Effector memory CD8-positive, alpha-beta T cell (primary cell): Measurements from ENCODE around the gene CD81.
"Not testable (repeated sequence)": the region's sequence is repeated elsewhere in the genome, so short reads cannot be mapped to it uniquely, and the experiment has no call there.

Experiments
- ATAC-seq: fragments of 150-1000 bp; cut with Tn5 transposase; replicated peaks from 2 replicates; pipeline ENCODE4 v1.10.0; 2021; ENCODE audit warnings: mild to moderate bottlenecking, moderate library complexity
- DNase-seq, 3 experiments: peaks; one replicate each; pipeline ENCODE4 v3.0.0; 2021
- H3K27ac Mint-ChIP-seq, 2 donors: one replicate each; pipeline ENCODE4 v1.8.0; 2022; ENCODE audit warnings: mild to moderate bottlenecking in 2 of 2, mixed read lengths in 2 of 2, moderate library complexity in 2 of 2
- H3K27me3 Mint-ChIP-seq, 2 donors: one replicate each; pipeline ENCODE4 v1.8.0; 2022; ENCODE audit warnings: mixed read lengths in 2 of 2
- H3K36me3 Mint-ChIP-seq: one replicate; pipeline ENCODE4 v1.8.0; 2022; ENCODE audit warnings: mild to moderate bottlenecking, moderate library complexity, mixed read lengths; ENCODE audit not compliant: insufficient read depth
- H3K4me1 Mint-ChIP-seq, 2 donors: one replicate each; pipeline ENCODE4 v1.8.0; 2022; ENCODE audit warnings: low read depth in 2 of 2, mixed read lengths in 2 of 2
- H3K4me3 Mint-ChIP-seq, 2 donors: one replicate each; pipeline ENCODE4 v1.8.0; 2022; ENCODE audit warnings: mild to moderate bottlenecking in 2 of 2, mixed read lengths in 2 of 2, moderate library complexity in 2 of 2
- H3K9me3 Mint-ChIP-seq, 2 donors: one replicate each; pipeline ENCODE4 v1.8.0; 2022; ENCODE audit warnings: mixed read lengths in 2 of 2

CD81 gene

GRCh38 chr11:2345050-2345449 lies 32.1 kb upstream of the CD81 start:
- Mint-ChIP-seq H3K27ac (no peak overlapping the region), H3K4me1 (no peaks in the 10 kb centered on the region), H3K9me3 (no peaks in the 10 kb centered on the region), H3K36me3 (peaks cover 4% of the 10 kb centered on the region), H3K27me3 (no peaks in the 10 kb centered on the region), H3K4me3 (no peak overlapping the region)
- DNase-seq = no peak
- ATAC-seq = no peak

GRCh38 chr11:2346014-2346413 lies 31.1 kb upstream of the CD81 start:
- no peak for DNase-seq
- H3K4me3 Mint-ChIP-seq = no peak overlapping the region
- peaks cover 4% of the 10 kb centered on the region for H3K36me3 Mint-ChIP-seq
- H3K27me3 Mint-ChIP-seq = no peaks in the 10 kb centered on the region
- H3K9me3 Mint-ChIP-seq = no peaks in the 10 kb centered on the region
- H3K4me1 Mint-ChIP-seq = no peaks in the 10 kb centered on the region
- no peak overlapping the region for H3K27ac Mint-ChIP-seq
- ATAC-seq = no peak

- DNase-seq (no peak), ATAC-seq (no peak)
- no peaks in the 10 kb centered on the region for H3K27me3 Mint-ChIP-seq
- no peaks in the 10 kb centered on the region for H3K4me1 Mint-ChIP-seq
- H3K9me3 Mint-ChIP-seq = no peaks in the 10 kb centered on the region
- H3K36me3 Mint-ChIP-seq = peaks cover 4% of the 10 kb centered on the region
- no peak overlapping the region for H3K27ac Mint-ChIP-seq
- H3K4me3 Mint-ChIP-seq = no peak overlapping the region
These were observed 30.4 kb upstream of the CD81 start for GRCh38 chr11:2346586-2347307.

GRCh38 chr11:2347308-2347830 lies 29.7 kb upstream of the CD81 start:
- Mint-ChIP-seq H3K4me3 (no peak overlapping the region), H3K27me3 (no peaks in the 10 kb centered on the region), H3K36me3 (peaks cover 4% of the 10 kb centered on the region), H3K9me3 (no peaks in the 10 kb centered on the region), H3K4me1 (no peaks in the 10 kb centered on the region), H3K27ac (no peak overlapping the region)
- DNase-seq (no peak), ATAC-seq (no peak)

GRCh38 chr11:2348986-2349385 lies 28.1 kb upstream of the CD81 start:
- H3K4me1 Mint-ChIP-seq = no peaks in the 10 kb centered on the region
- no peaks in the 10 kb centered on the region for H3K27me3 Mint-ChIP-seq
- no peak overlapping the region for H3K4me3 Mint-ChIP-seq
- H3K9me3 Mint-ChIP-seq = no peaks in the 10 kb centered on the region
- ATAC-seq (no peak), DNase-seq (no peak)
- H3K36me3 Mint-ChIP-seq = peaks cover 4% of the 10 kb centered on the region
- no peak overlapping the region for H3K27ac Mint-ChIP-seq

GRCh38 chr11:2351701-2352100 lies 25.4 kb upstream of the CD81 start:
- Mint-ChIP-seq H3K27ac (no peak overlapping the region), H3K9me3 (no peaks in the 10 kb centered on the region), H3K36me3 (peaks cover 4% of the 10 kb centered on the region), H3K4me1 (no peaks in the 10 kb centered on the region), H3K27me3 (peaks cover 0 to 8% of the 10 kb centered on the region in 2 donors), H3K4me3 (no peak overlapping the region)
- DNase-seq (no peak), ATAC-seq (no peak)

GRCh38 chr11:2352420-2352819 lies 24.7 kb upstream of the CD81 start:
- peaks cover 4% of the 10 kb centered on the region for H3K36me3 Mint-ChIP-seq
- ATAC-seq (no peak), DNase-seq (no peak)
- H3K27ac Mint-ChIP-seq = no peak overlapping the region
- no peaks in the 10 kb centered on the region for H3K4me1 Mint-ChIP-seq
- no peak overlapping the region for H3K4me3 Mint-ChIP-seq
- peaks cover 0 to 8% of the 10 kb centered on the region in 2 donors for H3K27me3 Mint-ChIP-seq
- H3K9me3 Mint-ChIP-seq = no peaks in the 10 kb centered on the region

- no peak for DNase-seq
- Mint-ChIP-seq H3K27ac (no peak overlapping the region), H3K36me3 (no peaks in the 10 kb centered on the region), H3K27me3 (peaks cover 0 to 8% of the 10 kb centered on the region in 2 donors), H3K4me3 (no peak overlapping the region), H3K9me3 (no peaks in the 10 kb centered on the region), H3K4me1 (no peaks in the 10 kb centered on the region)
- no peak for ATAC-seq
These were observed 22.0 kb upstream of the CD81 start for GRCh38 chr11:2355000-2355644.

- H3K36me3 Mint-ChIP-seq = no peaks in the 10 kb centered on the region
- H3K27me3 Mint-ChIP-seq = peaks cover 0 to 8% of the 10 kb centered on the region in 2 donors
- no peak overlapping the region for H3K27ac Mint-ChIP-seq
- H3K4me1 Mint-ChIP-seq = peaks cover 0 to 2% of the 10 kb centered on the region in 2 donors
- ATAC-seq = no peak
- H3K4me3 Mint-ChIP-seq = no peak overlapping the region
- no peaks in the 10 kb centered on the region for H3K9me3 Mint-ChIP-seq
- DNase-seq = no peak
These were observed 19.9 kb upstream of the CD81 start for GRCh38 chr11:2357246-2357645.

- not testable (repeated sequence) for H3K36me3 Mint-ChIP-seq, H3K4me3 Mint-ChIP-seq, H3K27ac Mint-ChIP-seq, H3K9me3 Mint-ChIP-seq, H3K4me1 Mint-ChIP-seq, ATAC-seq, H3K27me3 Mint-ChIP-seq, DNase-seq
These were observed 19.5 kb upstream of the CD81 start for GRCh38 chr11:2357651-2358050.

- Mint-ChIP-seq H3K9me3 (no peaks in the 10 kb centered on the region), H3K27ac (no peak overlapping the region), H3K27me3 (peaks cover 0 to 8% of the 10 kb centered on the region in 2 donors), H3K4me1 (peaks cover 1 to 4% of the 10 kb centered on the region in 2 donors), H3K4me3 (no peak overlapping the region), H3K36me3 (no peaks in the 10 kb centered on the region)
- DNase-seq = no peak
- ATAC-seq = no peak
These were observed 18.2 kb upstream of the CD81 start for GRCh38 chr11:2358754-2359442.

GRCh38 chr11:2359557-2359956 lies 17.6 kb upstream of the CD81 start:
- H3K27ac Mint-ChIP-seq = no peak overlapping the region

GRCh38 chr11:2360081-2360642 lies 16.9 kb upstream of the CD81 start:
- Mint-ChIP-seq H3K9me3 (no peaks in the 10 kb centered on the region), H3K4me3 (no peak overlapping the region), H3K4me1 (peaks cover 1 to 4% of the 10 kb centered on the region in 2 donors), H3K27ac (no peak overlapping the region), H3K27me3 (peaks cover 0 to 8% of the 10 kb centered on the region in 2 donors), H3K36me3 (no peaks in the 10 kb centered on the region)
- DNase-seq (no peak), ATAC-seq (no peak)

More at GRCh38 chr11:2359557-2359956, 17.6 kb upstream of the CD81 start:
- no peak for ATAC-seq
- H3K9me3 Mint-ChIP-seq = no peaks in the 10 kb centered on the region
- no peak overlapping the region for H3K4me3 Mint-ChIP-seq
- peaks cover 0 to 8% of the 10 kb centered on the region in 2 donors for H3K27me3 Mint-ChIP-seq
- H3K4me1 Mint-ChIP-seq = peaks cover 1 to 4% of the 10 kb centered on the region in 2 donors
- no peak for DNase-seq
- no peaks in the 10 kb centered on the region for H3K36me3 Mint-ChIP-seq
